Measurements from ENCODE around the gene FALEC. TPM values are rescaled to one million over a fixed set of nuclear protein-coding genes. Genes with fewer than 3 reads are reported as not detected.

Gene FALEC
- total RNA-seq, 4 donors from 2014 or later = not detected

- H3K4me3 ChIP-seq = no peak overlapping the region
- peaks cover 0 to 56% (median 5%) of the 10 kb centered on the region in 3 donors for H3K4me1 ChIP-seq
- H3K27me3 ChIP-seq = no peaks in the 10 kb centered on the region
- no peaks in the 10 kb centered on the region for H3K9me3 ChIP-seq
- peak overlapping the region; percentile 4 to 84 (median 66) for H3K27ac ChIP-seq
- ATAC-seq = no peak
- WGBS, 2 donors (ENCODE audit: low coverage in 1 of 2) = 80 to 93% methylated on average over 1 to 2 of the region's 12 CpGs
- TF ChIP-seq CTCF (IDR thresholded peaks at IDR 0.05) = no peak
- no peak for TF ChIP-seq POLR2A (IDR thresholded peaks at IDR 0.05)
- TF ChIP-seq EP300 (IDR thresholded peaks at IDR 0.05) = no peak
- TF ChIP-seq POLR2AphosphoS5 (IDR thresholded peaks at IDR 0.05) = no peak
- H3K36me3 ChIP-seq = no peaks in the 10 kb centered on the region
Observed at GRCh38 chr1:150536836-150537731, 21.5 kb downstream of the FALEC start.

DNA sequence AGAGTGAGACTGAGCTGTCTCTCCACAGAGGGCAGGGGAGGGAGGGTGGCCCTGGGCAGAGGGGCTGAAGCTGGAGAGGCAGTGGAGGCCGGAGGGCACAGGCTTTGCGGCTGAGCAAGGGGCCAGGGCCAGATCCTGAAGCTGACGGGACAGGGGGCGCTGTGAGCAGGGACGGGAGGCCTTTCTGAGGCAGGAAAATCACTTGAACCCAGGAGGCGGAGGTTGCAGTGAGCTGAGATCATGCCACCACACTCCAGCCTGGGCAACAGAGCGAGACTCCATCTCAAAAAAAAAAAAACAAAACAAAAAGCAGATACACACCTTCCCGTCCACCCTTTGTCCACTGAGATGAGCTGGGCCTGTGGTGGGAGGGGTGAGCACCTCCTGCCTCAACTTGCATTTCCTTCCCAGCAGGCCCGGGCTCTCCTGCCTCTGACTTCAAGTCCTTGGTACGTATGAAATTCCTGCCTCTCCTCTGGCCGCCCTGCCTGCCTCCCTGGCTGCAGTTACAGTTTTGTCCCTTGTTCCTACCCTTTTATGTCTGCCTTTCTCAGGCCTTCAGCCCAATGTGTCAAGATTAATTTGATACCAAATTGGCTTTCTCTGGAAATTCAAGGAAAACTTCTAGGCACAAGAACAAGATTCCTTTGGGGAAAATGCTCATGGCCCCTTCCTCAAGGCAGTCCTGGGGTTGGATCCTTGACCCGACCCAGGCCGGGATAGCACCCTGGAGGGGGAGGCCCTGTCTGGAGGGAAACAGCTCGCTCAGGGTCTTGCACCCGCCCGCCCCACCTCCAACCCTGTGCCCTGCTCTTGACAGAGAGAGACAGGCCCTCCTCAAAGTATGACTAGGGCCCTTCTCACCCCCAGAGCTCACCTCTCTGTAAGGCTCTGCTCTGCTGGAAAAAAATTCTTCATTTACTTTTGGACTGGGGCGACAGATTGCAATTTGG lies 22.5 kb downstream of the FALEC start:
- H3K9me3 ChIP-seq = no peaks in the 10 kb centered on the region
- H3K4me3 ChIP-seq = no peak overlapping the region
- TF ChIP-seq EP300 (IDR thresholded peaks at IDR 0.05) = no peak
- TF ChIP-seq POLR2AphosphoS5 (IDR thresholded peaks at IDR 0.05) = peak; percentile 45
- peak in 1 of 4 experiments; percentile 25 for TF ChIP-seq CTCF (IDR thresholded peaks at IDR 0.05)
- H3K27ac ChIP-seq = peak overlapping the region; percentile 4 to 84 (median 66)
- ATAC-seq = peak; percentile 79
- no peaks in the 10 kb centered on the region for H3K36me3 ChIP-seq
- 28 to 31% methylated on average over 5 to 7 of the region's 17 CpGs for WGBS, 2 donors (ENCODE audit: low coverage in 1 of 2)
- peaks cover 0 to 46% (median 1%) of the 10 kb centered on the region in 3 donors for H3K4me1 ChIP-seq
- no peaks in the 10 kb centered on the region for H3K27me3 ChIP-seq

GRCh38 chr1:150543500-150544143 lies 28.1 kb downstream of the FALEC start:
- peak overlapping the region in 2 of 4 donors; percentile 14 to 48 for H3K27ac ChIP-seq
- peaks cover 0 to 22% (median 0%) of the 10 kb centered on the region in 3 donors for H3K4me1 ChIP-seq
- no peak for TF ChIP-seq CTCF (IDR thresholded peaks at IDR 0.05)
- no peaks in the 10 kb centered on the region for H3K9me3 ChIP-seq
- ATAC-seq = peak; percentile 76
- 75 to 79% methylated on average over 6 to 11 of the region's 13 CpGs for WGBS, 2 donors (ENCODE audit: low coverage in 1 of 2)
- H3K4me3 ChIP-seq = no peak overlapping the region
- no peaks in the 10 kb centered on the region for H3K36me3 ChIP-seq
- H3K27me3 ChIP-seq = no peaks in the 10 kb centered on the region

DNA sequence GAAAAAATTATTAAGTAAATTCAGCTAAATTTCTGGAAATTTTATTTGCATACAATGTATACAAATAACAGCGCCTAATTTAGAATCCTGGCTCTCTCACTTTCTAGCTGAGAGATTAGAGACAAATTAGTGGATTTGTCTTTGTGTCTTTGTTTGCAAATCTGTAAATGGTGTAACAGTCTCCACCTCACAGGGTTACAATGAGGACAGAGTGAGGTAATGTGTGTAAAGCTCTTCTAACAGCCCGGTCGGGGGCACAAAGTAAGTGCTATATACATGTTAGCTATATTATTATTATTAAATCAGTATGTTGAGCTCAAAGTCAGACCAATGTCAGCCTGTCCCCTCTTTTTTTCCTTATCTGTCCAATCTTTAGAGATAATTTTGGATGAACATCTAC lies 28.7 kb downstream of the FALEC start:
- TF ChIP-seq CTCF (IDR thresholded peaks at IDR 0.05) (no peak), EP300 (IDR thresholded peaks at IDR 0.05) (no peak), POLR2AphosphoS5 (IDR thresholded peaks at IDR 0.05) (no peak), POLR2A (IDR thresholded peaks at IDR 0.05) (no peak)
- Histone ChIP-seq H3K4me1 (peaks cover 0 to 19% (median 0%) of the 10 kb centered on the region in 3 donors), H3K4me3 (no peak overlapping the region), H3K27ac (peak overlapping the region in 2 of 4 donors; percentile 14 to 45), H3K9me3 (no peaks in the 10 kb centered on the region), H3K36me3 (no peaks in the 10 kb centered on the region), H3K27me3 (no peaks in the 10 kb centered on the region)
- WGBS, 2 donors (ENCODE audit: low coverage in 1 of 2) = 43 to 69% methylated on average over 3 of the region's 3 CpGs
- peak; percentile 32 for ATAC-seq
